H9 (cell line): ENCODE measurements around the gene ANTXR2. TPM values are rescaled to one million over a fixed set of nuclear protein-coding genes. Genes with fewer than 3 reads are reported as not detected.

Experiments used
- DNase-seq: peaks from one replicate; pipeline ENCODE4 v3.0.0-alpha.2; 2017
- H2AFZ ChIP-seq: one replicate; pipeline ENCODE4 v1.6.1; 2013; ENCODE audit warnings: mild to moderate bottlenecking, low read length, control low read depth, moderate library complexity
- H2AK5ac ChIP-seq: 2 replicates; pipeline ENCODE4 v1.6.1; 2013; ENCODE audit warnings: low read length, control low read depth, mixed read lengths; ENCODE audit not compliant: insufficient read length
- H2BK120ac ChIP-seq: one replicate; pipeline ENCODE4 v1.6.1; 2013; ENCODE audit warnings: low read depth, mild to moderate bottlenecking, low read length, control low read depth, inconsistent platforms; ENCODE audit not compliant: poor library complexity, severe bottlenecking
- H2BK12ac ChIP-seq: 2 replicates; pipeline ENCODE4 v1.6.1; 2013; ENCODE audit warnings: low read length, control low read depth, mixed read lengths, low read depth; ENCODE audit not compliant: insufficient read length
- H2BK15ac ChIP-seq: 2 replicates; pipeline ENCODE4 v1.6.1; 2013; ENCODE audit warnings: low read depth, low read length, control low read depth
- H2BK20ac ChIP-seq: one replicate; pipeline ENCODE4 v1.6.1; 2013; ENCODE audit warnings: low read depth, mild to moderate bottlenecking, low read length, control low read depth, inconsistent platforms; ENCODE audit not compliant: poor library complexity, severe bottlenecking
- H2BK5ac ChIP-seq: 2 replicates; pipeline ENCODE4 v1.6.1; 2013; ENCODE audit warnings: low read length, control low read depth, mixed read lengths; ENCODE audit not compliant: insufficient read length
- H3K14ac ChIP-seq: 2 replicates; pipeline ENCODE4 v1.6.1; 2013; ENCODE audit warnings: low read length, control low read depth; ENCODE audit not compliant: insufficient read depth
- H3K18ac ChIP-seq: 2 replicates; pipeline ENCODE4 v1.6.1; 2013; ENCODE audit warnings: low read depth, mild to moderate bottlenecking, mixed read lengths, low read length, control low read depth; ENCODE audit not compliant: insufficient read length
- H3K23ac ChIP-seq: 2 replicates; pipeline ENCODE4 v1.6.1; 2013; ENCODE audit warnings: low read length, control low read depth, mixed read lengths, low read depth; ENCODE audit not compliant: insufficient read length
- H3K23me2 ChIP-seq: 2 replicates; pipeline ENCODE4 v1.6.1; 2013; ENCODE audit warnings: low read depth, mild to moderate bottlenecking, mixed read lengths, low read length, control low read depth; ENCODE audit not compliant: insufficient read length, poor library complexity, severe bottlenecking
- H3K27ac ChIP-seq: 2 replicates; pipeline ENCODE4 v1.5.1; 2013; ENCODE audit warnings: low read length, control low read depth, mixed read lengths, low read depth; ENCODE audit not compliant: insufficient read length
- H3K27me3 ChIP-seq: 2 replicates; pipeline ENCODE4 v1.6.1; 2013; ENCODE audit warnings: low read length, control low read depth, inconsistent platforms; ENCODE audit not compliant: insufficient read depth
- H3K4ac ChIP-seq: 2 replicates; pipeline ENCODE4 v1.6.1; 2013; ENCODE audit warnings: low read depth, mild to moderate bottlenecking, control low read depth, inconsistent platforms, low read length, moderate library complexity
- H3K4me1 ChIP-seq: 2 replicates; pipeline ENCODE4 v1.6.1; 2013; ENCODE audit warnings: low read length, control low read depth, inconsistent platforms; ENCODE audit not compliant: insufficient read depth
- H3K4me2 ChIP-seq: 2 replicates; pipeline ENCODE4 v1.6.1; 2013; ENCODE audit warnings: low read length, control low read depth, mixed read lengths; ENCODE audit not compliant: insufficient read length, insufficient read depth
- H3K56ac ChIP-seq: 2 replicates; pipeline ENCODE4 v1.6.1; 2013; ENCODE audit warnings: low read depth, mild to moderate bottlenecking, mixed read lengths, low read length, control low read depth; ENCODE audit not compliant: insufficient read length
- H3K79me1 ChIP-seq: 2 replicates; pipeline ENCODE4 v1.6.1; 2013; ENCODE audit warnings: low read depth, mild to moderate bottlenecking, moderate library complexity, low read length, control low read depth, inconsistent platforms; ENCODE audit not compliant: insufficient read depth, poor library complexity, severe bottlenecking
- H3K79me2 ChIP-seq: 2 replicates; pipeline ENCODE4 v1.6.1; 2013; ENCODE audit warnings: low read length, control low read depth, inconsistent platforms; ENCODE audit not compliant: insufficient read depth
- H3K9ac ChIP-seq: 2 replicates; pipeline ENCODE4 v1.6.1; 2013; ENCODE audit warnings: low read length, control low read depth, mixed read lengths; ENCODE audit not compliant: insufficient read length; ENCODE audit errors: extremely low read depth
- H3K9me3 ChIP-seq: one replicate; pipeline ENCODE4 v1.6.1; 2013; ENCODE audit warnings: low read depth, low read length, inconsistent platforms; ENCODE audit not compliant: control insufficient read depth
- H3T11ph ChIP-seq: one replicate; pipeline ENCODE4 v1.6.1; 2013; ENCODE audit warnings: mild to moderate bottlenecking, low read length, control low read depth, inconsistent platforms
- H4K20me1 ChIP-seq: one replicate; pipeline ENCODE4 v1.6.1; 2013; ENCODE audit not compliant: control insufficient read depth, insufficient read length, insufficient read depth
- H4K5ac ChIP-seq: 2 replicates; pipeline ENCODE4 v1.6.1; 2013; ENCODE audit warnings: low read depth, mild to moderate bottlenecking, mixed read lengths, low read length, control low read depth; ENCODE audit not compliant: insufficient read length
- H4K8ac ChIP-seq: replicated peaks from 2 replicates; pipeline ENCODE4 v1.6.1; 2013; ENCODE audit warnings: low read length, control low read depth, mixed read lengths, low read depth; ENCODE audit not compliant: insufficient read length
- H4K91ac ChIP-seq: 2 replicates; pipeline ENCODE4 v1.6.1; 2013; ENCODE audit warnings: low read depth, mild to moderate bottlenecking, moderate library complexity, mixed read lengths, low read length, control low read depth; ENCODE audit not compliant: insufficient read length
- H3K27ac Mint-ChIP-seq, 3 experiments: 2 replicates in 2 of 3; 3 replicates in 1 of 3; pipeline ENCODE4 v1.8.0; 2020 to 2021; ENCODE audit warnings: mixed read lengths in 3 of 3, mild to moderate bottlenecking in 1 of 3, moderate library complexity in 1 of 3
- H3K27me3 Mint-ChIP-seq: 2 replicates; pipeline ENCODE4 v1.8.0; 2021; ENCODE audit warnings: low read depth, mild to moderate bottlenecking, moderate library complexity, mixed read lengths
- H3K36me3 Mint-ChIP-seq, 3 experiments: 2 replicates in 2 of 3; 3 replicates in 1 of 3; pipeline ENCODE4 v1.8.0; 2020 to 2021; ENCODE audit warnings: low read depth in 3 of 3, mixed read lengths in 3 of 3; ENCODE audit not compliant: insufficient read depth in 1 of 3
- H3K4me1 Mint-ChIP-seq, 2 experiments: 2 replicates each; pipeline ENCODE4 v1.8.0; 2020; ENCODE audit warnings: mixed read lengths in 2 of 2
- H3K4me3 Mint-ChIP-seq, 2 experiments: 2 replicates in 1 of 2; 3 replicates in 1 of 2; pipeline ENCODE4 v1.8.0; 2020 to 2021; ENCODE audit warnings: mild to moderate bottlenecking in 2 of 2, mixed read lengths in 2 of 2, moderate library complexity in 1 of 2
- H3K9me3 Mint-ChIP-seq, 2 experiments: 2 replicates in 1 of 2; 3 replicates in 1 of 2; pipeline ENCODE4 v1.8.0; 2020; ENCODE audit warnings: mild to moderate bottlenecking in 2 of 2, mixed read lengths in 2 of 2, moderate library complexity in 1 of 2
- WGBS: extraction: QIAGEN DNeasy Blood & Tissue Kit; methylation state at CpG from one replicate; pipeline ENCODE4 v1.1.7; 2013; ENCODE audit warnings: missing lambda C conversion rate, low lambda C conversion rate, mixed read lengths; ENCODE audit not compliant: insufficient read length; ENCODE audit errors: extremely low coverage; 5-methylcytosine and 5-hydroxymethylcytosine counted together
- total RNA-seq: library from RNA; stranded (reverse); gene quantifications from 2 replicates; pipeline ENCODE4 v1.2.1, GENCODE V29; 2021
- TF ChIP-seq, protein P1 (sequence below): fragments of 200-600 bp; sonication (generic); conservative IDR thresholded peaks from 3 replicates; pipeline ENCODE4 v1.8.0; 2021; ENCODE audit warnings: antibody characterized with exemption, mild to moderate bottlenecking

ANTXR2 gene
- total RNA-seq, 1 experiment from 2014 or later, result 4.7 TPM

DNA sequence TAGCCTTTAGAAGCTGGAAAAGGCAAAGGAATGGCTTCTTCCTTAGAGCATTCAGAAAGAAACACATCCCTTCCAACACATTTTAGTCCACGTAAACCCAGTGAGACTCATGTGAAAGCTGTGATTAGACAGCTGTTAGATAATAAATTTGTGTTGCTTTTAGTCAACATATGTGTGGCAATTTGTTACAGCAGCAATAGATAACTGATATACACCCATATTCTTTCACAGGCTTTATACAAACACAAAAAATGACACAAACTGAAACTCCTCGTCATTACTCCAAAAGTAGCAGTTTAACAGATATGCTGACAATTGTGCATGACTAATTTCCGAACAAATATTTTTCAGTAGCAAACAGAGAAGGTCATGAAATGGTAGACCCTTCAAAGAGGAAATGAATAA is 65.3 kb downstream of the ANTXR2 start:
- H3K79me2 ChIP-seq, result no peaks in the 10 kb centered on the region
- H3K79me1 ChIP-seq, result no peaks in the 10 kb centered on the region
- Mint-ChIP-seq H3K36me3 (peaks cover 7% of the 10 kb centered on the region in 3 experiments; a peak in 5 of 7 replicates), H3K4me3 (no peak overlapping the region), H3K27me3 (no peaks in the 10 kb centered on the region), H3K9me3 (peaks cover 8 to 10% of the 10 kb centered on the region in 2 experiments), H3K27ac (peak overlapping the region in 2 of 3 experiments; percentile 25 to 75; a peak in 3 of 7 replicates), H3K4me1 (peaks cover 0 to 3% of the 10 kb centered on the region in 2 experiments; a peak in 2 of 4 replicates)
- DNase-seq, result no peak
- no peak overlapping the region for H2BK20ac ChIP-seq
- no peak overlapping the region for H3K23ac ChIP-seq
- TF ChIP-seq, protein P1, sequence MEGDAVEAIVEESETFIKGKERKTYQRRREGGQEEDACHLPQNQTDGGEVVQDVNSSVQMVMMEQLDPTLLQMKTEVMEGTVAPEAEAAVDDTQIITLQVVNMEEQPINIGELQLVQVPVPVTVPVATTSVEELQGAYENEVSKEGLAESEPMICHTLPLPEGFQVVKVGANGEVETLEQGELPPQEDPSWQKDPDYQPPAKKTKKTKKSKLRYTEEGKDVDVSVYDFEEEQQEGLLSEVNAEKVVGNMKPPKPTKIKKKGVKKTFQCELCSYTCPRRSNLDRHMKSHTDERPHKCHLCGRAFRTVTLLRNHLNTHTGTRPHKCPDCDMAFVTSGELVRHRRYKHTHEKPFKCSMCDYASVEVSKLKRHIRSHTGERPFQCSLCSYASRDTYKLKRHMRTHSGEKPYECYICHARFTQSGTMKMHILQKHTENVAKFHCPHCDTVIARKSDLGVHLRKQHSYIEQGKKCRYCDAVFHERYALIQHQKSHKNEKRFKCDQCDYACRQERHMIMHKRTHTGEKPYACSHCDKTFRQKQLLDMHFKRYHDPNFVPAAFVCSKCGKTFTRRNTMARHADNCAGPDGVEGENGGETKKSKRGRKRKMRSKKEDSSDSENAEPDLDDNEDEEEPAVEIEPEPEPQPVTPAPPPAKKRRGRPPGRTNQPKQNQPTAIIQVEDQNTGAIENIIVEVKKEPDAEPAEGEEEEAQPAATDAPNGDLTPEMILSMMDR, result no peak
- no peak overlapping the region for H3K14ac ChIP-seq
- H2BK12ac ChIP-seq, result no peak overlapping the region
- no peaks in the 10 kb centered on the region for H3K27me3 ChIP-seq
- H3K4ac ChIP-seq, result no peak overlapping the region
- no peak overlapping the region for H3K18ac ChIP-seq
- H4K91ac ChIP-seq, result no peak overlapping the region
- no peak overlapping the region for H3T11ph ChIP-seq
- no peak overlapping the region for H3K9ac ChIP-seq
- H2AFZ ChIP-seq, result no peak overlapping the region
- H3K4me2 ChIP-seq, result no peak overlapping the region
- no peaks in the 10 kb centered on the region for H4K20me1 ChIP-seq
- H3K27ac ChIP-seq, result no peak overlapping the region
- H3K9me3 ChIP-seq, result no peaks in the 10 kb centered on the region
- H4K5ac ChIP-seq, result no peak overlapping the region
- no peak overlapping the region for H2BK15ac ChIP-seq
- no CpG with 5 or more reads among the region's 3 CpGs for WGBS
- H2AK5ac ChIP-seq, result no peak overlapping the region
- H3K23me2 ChIP-seq, result no peaks in the 10 kb centered on the region
- no peak overlapping the region for H2BK120ac ChIP-seq
- no peak overlapping the region for H2BK5ac ChIP-seq
- H4K8ac ChIP-seq, result no peak overlapping the region
- H3K4me1 ChIP-seq, result no peaks in the 10 kb centered on the region
- no peak overlapping the region for H3K56ac ChIP-seq
